Measurements from ENCODE around the gene DOHH. TPM values are rescaled to one million over a fixed set of nuclear protein-coding genes. Genes with fewer than 3 reads are reported as not detected.
A peak's percentile ranks its signal among the peaks of the same experiment; 100 is the strongest.

DOHH gene
- total and polyA plus RNA-seq, 9 of the 15 experiments (the other 6 are each of a cell fraction or from before 2014, with no cell fraction given) = 0.14 to 47.2 (median 5.1) TPM

DNA sequence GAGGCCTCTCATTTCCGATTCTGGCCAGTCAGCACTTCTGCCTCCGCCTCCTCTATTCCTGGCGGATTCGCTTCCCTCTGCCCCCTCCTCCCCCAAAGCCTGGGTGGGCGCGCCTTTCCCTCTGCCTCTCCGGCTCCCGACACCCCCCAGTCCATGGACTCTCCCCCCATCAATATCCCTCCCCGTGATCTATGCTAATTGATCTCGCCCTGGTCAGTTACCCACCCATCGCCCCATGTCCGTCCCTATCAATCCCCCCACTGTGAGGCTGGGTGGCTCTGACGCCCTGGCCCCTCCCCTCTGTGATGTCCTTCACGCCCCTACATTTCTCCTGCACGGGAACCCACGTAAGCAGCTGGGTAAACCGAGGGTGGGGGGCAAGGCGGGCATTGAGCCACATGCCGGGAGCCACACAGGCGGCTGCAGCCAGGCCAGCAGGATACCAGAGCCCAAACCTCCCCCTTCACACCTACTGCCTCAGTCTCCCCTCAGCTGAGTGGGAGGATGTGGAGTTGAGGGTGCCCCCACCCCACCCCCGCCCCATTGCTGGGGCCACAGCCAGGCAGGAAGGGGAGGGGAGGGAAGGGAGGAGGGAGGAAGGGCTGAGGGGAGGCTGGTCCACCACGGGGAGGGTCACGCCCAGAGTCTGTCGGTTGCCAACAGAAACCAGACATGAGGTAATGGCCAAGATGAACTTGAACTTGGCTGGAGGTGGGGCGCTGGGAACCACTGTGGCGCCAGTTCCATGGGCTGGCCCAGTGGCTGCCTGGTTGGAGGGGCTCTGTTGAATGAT lies 41.2 kb downstream of the DOHH start (continued):
- TF ChIP-seq MAFK (IDR thresholded peaks at IDR 0.05; ENCODE audit: low read length) = peak; percentile 56
- TF ChIP-seq TAF9B (IDR thresholded peaks at IDR 0.05; ENCODE audit: partially characterized antibody) = no peak
- TF ChIP-seq, protein P1, sequence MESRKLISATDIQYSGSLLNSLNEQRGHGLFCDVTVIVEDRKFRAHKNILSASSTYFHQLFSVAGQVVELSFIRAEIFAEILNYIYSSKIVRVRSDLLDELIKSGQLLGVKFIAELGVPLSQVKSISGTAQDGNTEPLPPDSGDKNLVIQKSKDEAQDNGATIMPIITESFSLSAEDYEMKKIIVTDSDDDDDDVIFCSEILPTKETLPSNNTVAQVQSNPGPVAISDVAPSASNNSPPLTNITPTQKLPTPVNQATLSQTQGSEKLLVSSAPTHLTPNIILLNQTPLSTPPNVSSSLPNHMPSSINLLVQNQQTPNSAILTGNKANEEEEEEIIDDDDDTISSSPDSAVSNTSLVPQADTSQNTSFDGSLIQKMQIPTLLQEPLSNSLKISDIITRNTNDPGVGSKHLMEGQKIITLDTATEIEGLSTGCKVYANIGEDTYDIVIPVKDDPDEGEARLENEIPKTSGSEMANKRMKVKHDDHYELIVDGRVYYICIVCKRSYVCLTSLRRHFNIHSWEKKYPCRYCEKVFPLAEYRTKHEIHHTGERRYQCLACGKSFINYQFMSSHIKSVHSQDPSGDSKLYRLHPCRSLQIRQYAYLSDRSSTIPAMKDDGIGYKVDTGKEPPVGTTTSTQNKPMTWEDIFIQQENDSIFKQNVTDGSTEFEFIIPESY (CRISPR knock-in tag; IDR thresholded peaks at IDR 0.05) = peak; percentile 97
- TF ChIP-seq FOXA3 (CRISPR knock-in tag; conservative IDR thresholded peaks at IDR 0.05 in 1 of 2, IDR thresholded peaks at IDR 0.05 in 1 of 2) = no peak
- TF ChIP-seq, protein P2, sequence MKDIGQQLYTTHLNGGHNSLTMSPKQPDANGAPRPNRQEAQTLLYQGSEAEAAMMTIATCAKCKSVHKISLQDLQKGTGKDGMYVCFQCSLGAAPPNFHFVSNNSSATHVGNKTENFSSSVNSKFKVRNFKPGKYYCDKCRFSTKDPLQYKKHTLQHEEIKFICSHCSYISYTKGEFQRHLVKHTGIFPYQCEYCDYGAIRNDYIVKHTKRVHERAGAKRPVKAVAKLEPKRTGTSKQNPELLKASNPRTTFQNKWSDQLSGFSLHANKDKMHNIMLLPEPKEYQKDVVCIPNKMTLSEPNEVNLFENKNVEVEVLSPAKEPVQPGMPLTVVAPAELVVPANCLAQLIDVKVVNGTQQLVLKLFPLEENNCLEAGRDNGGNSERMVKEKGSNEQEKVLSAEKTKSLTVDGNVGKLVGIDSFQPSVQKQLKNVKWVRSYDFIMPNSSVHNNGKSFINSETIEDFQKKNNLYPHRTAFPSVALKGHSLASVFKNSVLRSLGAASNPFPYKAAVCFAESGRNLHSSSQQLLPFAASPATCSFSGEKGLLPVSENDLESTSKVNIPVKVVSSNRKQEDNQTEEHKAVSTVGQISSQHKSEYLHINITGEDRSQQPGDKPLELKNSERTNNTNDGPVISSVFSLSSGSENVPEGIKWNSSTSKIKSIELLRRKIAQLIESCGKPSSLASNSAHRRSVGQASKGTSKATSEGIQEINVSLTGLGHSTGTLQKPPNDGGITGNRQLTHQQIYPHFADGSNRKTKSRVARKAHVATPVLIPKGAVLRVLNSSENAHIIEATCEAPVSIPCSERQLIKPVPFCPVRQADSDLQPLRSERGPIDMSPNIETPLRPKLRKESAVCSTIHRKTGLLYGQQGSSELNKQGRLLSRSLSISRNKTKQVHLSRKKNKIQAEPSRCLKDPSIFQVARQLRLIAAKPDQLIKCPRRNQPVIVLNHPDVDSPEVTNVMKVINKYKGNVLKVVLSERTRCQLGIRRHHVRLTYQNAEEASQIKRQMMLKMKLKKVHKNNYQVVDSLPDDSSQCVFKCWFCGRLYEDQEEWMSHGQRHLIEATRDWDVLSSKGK (CRISPR knock-in tag; IDR thresholded peaks at IDR 0.05) = no peak
- no peak for TF ChIP-seq ZNF282 (CRISPR knock-in tag; IDR thresholded peaks at IDR 0.05)
- TF ChIP-seq, protein P3, sequence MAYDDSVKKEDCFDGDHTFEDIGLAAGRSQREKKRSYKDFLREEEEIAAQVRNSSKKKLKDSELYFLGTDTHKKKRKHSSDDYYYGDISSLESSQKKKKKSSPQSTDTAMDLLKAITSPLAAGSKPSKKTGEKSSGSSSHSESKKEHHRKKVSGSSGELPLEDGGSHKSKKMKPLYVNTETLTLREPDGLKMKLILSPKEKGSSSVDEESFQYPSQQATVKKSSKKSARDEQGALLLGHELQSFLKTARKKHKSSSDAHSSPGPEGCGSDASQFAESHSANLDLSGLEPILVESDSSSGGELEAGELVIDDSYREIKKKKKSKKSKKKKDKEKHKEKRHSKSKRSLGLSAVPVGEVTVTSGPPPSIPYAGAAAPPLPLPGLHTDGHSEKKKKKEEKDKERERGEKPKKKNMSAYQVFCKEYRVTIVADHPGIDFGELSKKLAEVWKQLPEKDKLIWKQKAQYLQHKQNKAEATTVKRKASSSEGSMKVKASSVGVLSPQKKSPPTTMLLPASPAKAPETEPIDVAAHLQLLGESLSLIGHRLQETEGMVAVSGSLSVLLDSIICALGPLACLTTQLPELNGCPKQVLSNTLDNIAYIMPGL (CRISPR knock-in tag; IDR thresholded peaks at IDR 0.05) = no peak
- TF ChIP-seq, protein P4, sequence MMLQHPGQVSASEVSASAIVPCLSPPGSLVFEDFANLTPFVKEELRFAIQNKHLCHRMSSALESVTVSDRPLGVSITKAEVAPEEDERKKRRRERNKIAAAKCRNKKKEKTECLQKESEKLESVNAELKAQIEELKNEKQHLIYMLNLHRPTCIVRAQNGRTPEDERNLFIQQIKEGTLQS (IDR thresholded peaks at IDR 0.05) = no peak
- TF ChIP-seq, protein P4 (CRISPR knock-in tag; conservative IDR thresholded peaks at IDR 0.05) = no peak
- TF ChIP-seq GABPB2 (CRISPR knock-in tag; conservative IDR thresholded peaks at IDR 0.05) = no peak
- TF ChIP-seq FOSL1 (tag; conservative IDR thresholded peaks at IDR 0.05) = no peak
- no peak for TF ChIP-seq FOS (IDR thresholded peaks at IDR 0.05; ENCODE audit: extremely low read depth, insufficient read length)
- TF ChIP-seq HCFC1 (IDR thresholded peaks at IDR 0.05; ENCODE audit: low read depth, low read length) = no peak
- TF ChIP-seq, protein P5, sequence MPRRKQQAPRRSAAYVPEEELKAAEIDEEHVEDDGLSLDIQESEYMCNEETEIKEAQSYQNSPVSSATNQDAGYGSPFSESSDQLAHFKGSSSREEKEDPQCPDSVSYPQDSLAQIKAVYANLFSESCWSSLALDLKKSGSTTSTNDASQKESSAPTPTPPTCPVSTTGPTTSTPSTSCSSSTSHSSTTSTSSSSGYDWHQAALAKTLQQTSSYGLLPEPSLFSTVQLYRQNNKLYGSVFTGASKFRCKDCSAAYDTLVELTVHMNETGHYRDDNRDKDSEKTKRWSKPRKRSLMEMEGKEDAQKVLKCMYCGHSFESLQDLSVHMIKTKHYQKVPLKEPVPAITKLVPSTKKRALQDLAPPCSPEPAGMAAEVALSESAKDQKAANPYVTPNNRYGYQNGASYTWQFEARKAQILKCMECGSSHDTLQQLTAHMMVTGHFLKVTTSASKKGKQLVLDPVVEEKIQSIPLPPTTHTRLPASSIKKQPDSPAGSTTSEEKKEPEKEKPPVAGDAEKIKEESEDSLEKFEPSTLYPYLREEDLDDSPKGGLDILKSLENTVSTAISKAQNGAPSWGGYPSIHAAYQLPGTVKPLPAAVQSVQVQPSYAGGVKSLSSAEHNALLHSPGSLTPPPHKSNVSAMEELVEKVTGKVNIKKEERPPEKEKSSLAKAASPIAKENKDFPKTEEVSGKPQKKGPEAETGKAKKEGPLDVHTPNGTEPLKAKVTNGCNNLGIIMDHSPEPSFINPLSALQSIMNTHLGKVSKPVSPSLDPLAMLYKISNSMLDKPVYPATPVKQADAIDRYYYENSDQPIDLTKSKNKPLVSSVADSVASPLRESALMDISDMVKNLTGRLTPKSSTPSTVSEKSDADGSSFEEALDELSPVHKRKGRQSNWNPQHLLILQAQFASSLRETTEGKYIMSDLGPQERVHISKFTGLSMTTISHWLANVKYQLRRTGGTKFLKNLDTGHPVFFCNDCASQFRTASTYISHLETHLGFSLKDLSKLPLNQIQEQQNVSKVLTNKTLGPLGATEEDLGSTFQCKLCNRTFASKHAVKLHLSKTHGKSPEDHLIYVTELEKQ (CRISPR knock-in tag; IDR thresholded peaks at IDR 0.05) = no peak
- TF ChIP-seq RBM25 (IDR thresholded peaks at IDR 0.05; ENCODE audit: low read depth, low read length, severe bottlenecking) = no peak
